Measurements from ENCODE around the gene USP36.

- no peak for TF ChIP-seq CTCF (IDR thresholded peaks at IDR 0.05)
- TF ChIP-seq POLR2AphosphoS5 (IDR thresholded peaks at IDR 0.05), result no peak
Observed at GRCh38 chr17:78808163-78808562, 32.5 kb downstream of the USP36 start.

All from prostate gland (tissue), 2 donors.